G401 (cell line): Measurements from ENCODE around the gene ARFGAP2. TPM values are rescaled to one million over a fixed set of nuclear protein-coding genes. Genes with fewer than 3 reads are reported as not detected.
"Not testable (repeated sequence)": the region's sequence is repeated elsewhere in the genome, so short reads cannot be mapped to it uniquely, and the experiment has no call there.

Experiments
- DNase-seq: peaks from one replicate; pipeline ENCODE4 v3.0.0-alpha.2; 2015; ENCODE audit warnings: low spot score
- in situ Hi-C: cut with HindIII; loops from 2 replicates; pipeline ENCODE4 v1.10.0; 2016; ENCODE audit warnings: low sequenced_read_pairs, mixed read lengths
- total RNA-seq: library from RNA; depleted of rRNA; stranded (reverse); fragments of >200 nt; shearing (Covaris generic); gene quantifications from 2 replicates; pipeline ENCODE4 v1.2.3, GENCODE V29; 2014; rRNA removed

The ARFGAP2 gene
- 119 and 166 TPM in 2 replicates for total RNA-seq

GRCh38 chr11:47176328-47177228 lies at the start of gene ARFGAP2:
ARFGAP2 (minus strand) TSS chr11:47176879; CDS start chr11:47176853, 26 bp downstream.
- peak; percentile 97 for DNase-seq
- in situ Hi-C loops, result no loop called here

GRCh38 chr11:47225552-47226400 lies 49.1 kb upstream of the ARFGAP2 start:
- in situ Hi-C loops, result no loop called here
- no peak for DNase-seq

- no peak for DNase-seq
- in situ Hi-C loops, result no loop called here
These were observed 46.0 kb upstream of the ARFGAP2 start for GRCh38 chr11:47222696-47223095.

- in situ Hi-C loops, result no loop called here
These were observed 43.7 kb upstream of the ARFGAP2 start for GRCh38 chr11:47220401-47220821.

GRCh38 chr11:47216121-47216798 lies 39.6 kb upstream of the ARFGAP2 start:
- in situ Hi-C loops, result no loop called here
- peak; percentile 62 for DNase-seq

More at GRCh38 chr11:47220401-47220821, 43.7 kb upstream of the ARFGAP2 start:
- DNase-seq, result no peak

GRCh38 chr11:47215366-47215910 lies 38.8 kb upstream of the ARFGAP2 start:
- in situ Hi-C loops, result no loop called here
- DNase-seq, result peak; percentile 59

GRCh38 chr11:47213950-47214565 lies 37.4 kb upstream of the ARFGAP2 start:
- in situ Hi-C loops, result no loop called here
- peak; percentile 97 for DNase-seq

- in situ Hi-C loops, result no loop called here
These were observed 36.3 kb upstream of the ARFGAP2 start for GRCh38 chr11:47212938-47213337.

GRCh38 chr11:47208628-47209027 lies 31.9 kb upstream of the ARFGAP2 start:
- in situ Hi-C loops, result no loop called here
- DNase-seq, result no peak

More at GRCh38 chr11:47212938-47213337, 36.3 kb upstream of the ARFGAP2 start:
- DNase-seq, result no peak

- DNase-seq, in situ Hi-C loops: not testable (repeated sequence)
These were observed 31.4 kb upstream of the ARFGAP2 start for GRCh38 chr11:47208008-47208552.

GRCh38 chr11:47207459-47207858 lies 30.8 kb upstream of the ARFGAP2 start:
- in situ Hi-C loops, result no loop called here
- DNase-seq, result no peak

- in situ Hi-C loops, DNase-seq: not testable (repeated sequence)
These were observed 29.9 kb upstream of the ARFGAP2 start for GRCh38 chr11:47206577-47206976.

GRCh38 chr11:47204637-47204989 lies 27.9 kb upstream of the ARFGAP2 start:
- no peak for DNase-seq
- in situ Hi-C loops, result no loop called here

- DNase-seq, result no peak
These were observed 25.9 kb upstream of the ARFGAP2 start for GRCh38 chr11:47202576-47202975.

GRCh38 chr11:47201015-47201414 lies 24.3 kb upstream of the ARFGAP2 start:
- DNase-seq, result no peak
- in situ Hi-C loops, result no loop called here

More at GRCh38 chr11:47202576-47202975, 25.9 kb upstream of the ARFGAP2 start:
- in situ Hi-C loops, result no loop called here

- DNase-seq, in situ Hi-C loops: not testable (repeated sequence)
These were observed 21.5 kb upstream of the ARFGAP2 start for GRCh38 chr11:47198161-47198560.

GRCh38 chr11:47192111-47192510 lies 15.4 kb upstream of the ARFGAP2 start:
- in situ Hi-C loops, result no loop called here

GRCh38 chr11:47191137-47191536 lies 14.5 kb upstream of the ARFGAP2 start:
- DNase-seq, in situ Hi-C loops: not testable (repeated sequence)

More at GRCh38 chr11:47192111-47192510, 15.4 kb upstream of the ARFGAP2 start:
- no peak for DNase-seq
